Activated T-cell treated with anti-CD3 and anti-CD28 coated beads, Interleukin-2, amount 50 U/mL, for 1 hour (primary cell): ENCODE results near the gene PAX8.

Experiments
- DNase-seq: peaks from one replicate; pipeline ENCODE4 v3.0.0-alpha.2; 2020

The PAX8 gene

DNA sequence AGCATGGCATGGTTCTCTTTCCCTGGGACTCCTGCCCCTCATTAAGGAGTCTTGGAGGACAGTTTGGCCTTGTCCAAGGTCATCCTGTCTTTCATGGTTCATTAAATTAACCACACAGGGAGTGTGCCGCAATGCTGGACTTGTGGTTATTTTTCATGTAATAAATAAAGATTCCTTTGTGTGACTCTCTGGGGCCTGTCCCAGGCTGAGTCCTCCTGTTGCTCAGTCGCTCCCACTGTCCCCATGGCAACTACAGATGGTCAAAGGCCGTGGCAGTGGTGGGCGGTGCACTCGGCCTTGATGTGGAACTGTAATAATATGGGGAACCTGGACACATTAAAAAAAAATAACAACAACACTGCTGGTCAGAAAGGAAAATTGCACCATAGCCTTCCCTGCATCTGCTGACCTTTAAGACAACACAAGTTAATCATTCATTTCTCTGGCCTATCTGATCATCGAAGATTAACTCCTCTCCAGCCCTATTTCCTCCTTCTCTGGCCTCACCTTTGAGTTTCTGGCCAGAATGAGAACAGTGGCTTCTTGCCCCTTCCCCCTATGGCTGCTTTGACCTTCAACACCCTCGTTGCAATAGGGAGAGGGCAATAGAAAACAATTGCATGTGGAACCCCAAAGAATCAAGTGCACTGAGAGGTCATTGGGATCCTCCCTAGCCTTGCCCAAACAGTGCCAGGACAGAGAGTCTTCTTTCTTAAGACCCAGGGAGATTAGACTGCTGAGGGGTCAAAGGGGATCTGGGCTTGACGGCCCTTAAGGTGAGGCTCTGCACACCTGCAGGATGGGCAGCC is 60.2 kb downstream of the PAX8 start:
- DNase-seq: no peak

- no peak for DNase-seq
These were observed 61.1 kb downstream of the PAX8 start for GRCh38 chr2:113217455-113218282.

GRCh38 chr2:113216891-113217454 is 61.7 kb downstream of the PAX8 start:
- no peak for DNase-seq

GRCh38 chr2:113216321-113216720 is 62.4 kb downstream of the PAX8 start:
- no peak for DNase-seq

DNA sequence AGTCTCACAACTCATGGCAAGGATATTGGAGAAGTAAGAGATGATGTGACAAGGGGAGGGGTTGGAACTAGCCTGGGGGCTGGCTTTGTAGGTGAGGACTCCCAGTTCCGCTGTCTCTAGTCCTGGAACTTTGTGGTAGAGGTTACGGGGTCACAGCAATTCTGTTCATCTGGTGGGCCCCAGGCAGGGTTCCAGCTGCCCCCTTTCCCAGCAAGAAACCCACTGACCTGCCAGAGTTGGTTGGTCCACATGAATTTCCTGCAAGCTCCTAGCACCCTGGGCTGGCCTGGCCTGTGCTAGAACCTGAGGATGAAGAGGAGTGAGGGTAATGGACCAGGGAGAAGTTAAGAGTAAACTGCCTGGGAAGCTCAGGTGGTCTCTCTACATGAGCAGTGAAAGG is 63.7 kb downstream of the PAX8 start:
- no peak for DNase-seq

DNA sequence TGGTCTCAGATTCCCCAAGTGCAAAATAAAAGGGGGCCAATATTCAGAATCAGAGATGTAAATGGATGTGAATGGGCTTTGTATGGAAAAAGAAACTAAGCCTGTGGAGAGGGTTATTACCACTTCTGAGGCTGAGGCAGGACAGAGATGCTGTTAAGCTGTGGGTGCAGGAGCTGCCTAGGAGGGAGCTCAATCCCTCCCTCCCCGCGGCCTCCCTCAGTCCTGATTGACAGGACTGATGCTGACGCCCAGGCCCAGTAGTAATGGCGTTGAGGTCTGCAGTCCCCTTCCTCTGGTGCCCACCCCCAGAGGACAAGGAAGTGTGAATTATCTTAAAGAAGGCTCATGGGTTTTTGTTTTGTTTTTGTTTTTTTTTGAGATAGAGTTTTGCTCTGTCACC is 64.6 kb downstream of the PAX8 start:
- no peak for DNase-seq

- DNase-seq: no peak
These were observed 65.4 kb downstream of the PAX8 start for GRCh38 chr2:113213061-113213930.

DNA sequence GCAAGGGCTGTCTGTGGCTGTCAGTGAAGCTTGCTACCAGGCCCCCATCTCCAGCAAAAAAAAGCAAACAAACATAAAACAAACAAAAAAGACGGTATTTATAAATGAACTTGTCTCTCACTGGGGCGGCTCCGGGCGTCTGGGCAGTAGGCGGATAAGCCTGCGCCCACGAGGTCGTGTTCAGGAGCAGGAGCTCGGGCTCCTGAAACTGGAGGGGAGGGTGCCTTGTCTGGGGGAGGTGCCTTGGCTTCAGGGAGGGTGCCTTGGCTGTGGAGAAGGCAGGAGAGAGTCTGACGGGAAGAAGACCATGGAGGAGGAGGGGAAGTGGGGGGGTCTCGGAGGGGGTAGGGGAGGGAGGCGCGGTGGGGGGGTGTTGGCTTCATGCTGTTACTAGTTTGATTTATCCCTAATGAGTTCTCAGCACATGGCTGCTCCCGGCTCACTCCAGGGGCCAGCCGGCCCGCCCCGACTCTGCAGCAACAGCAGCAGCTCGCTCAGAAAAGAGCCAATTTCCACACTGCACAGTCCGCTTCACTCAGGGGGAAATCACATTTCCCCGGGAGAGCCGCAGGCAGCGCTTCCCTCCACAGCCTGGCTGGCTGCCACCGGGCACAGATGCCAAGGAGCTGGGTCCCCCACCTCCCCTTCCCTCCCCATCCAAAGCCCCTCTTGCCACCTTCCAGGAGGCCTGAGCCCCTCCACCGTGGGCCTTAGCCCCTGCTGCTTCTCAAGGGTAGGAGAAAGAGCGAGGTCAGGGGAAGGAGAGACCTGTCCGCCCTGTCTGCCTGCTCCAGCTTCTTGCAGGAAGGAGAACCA is 66.3 kb downstream of the PAX8 start:
- DNase-seq: no peak

GRCh38 chr2:113211226-113212105 is 67.3 kb downstream of the PAX8 start:
- DNase-seq: no peak

GRCh38 chr2:113209646-113210171 is 69.0 kb downstream of the PAX8 start:
- no peak for DNase-seq

DNA sequence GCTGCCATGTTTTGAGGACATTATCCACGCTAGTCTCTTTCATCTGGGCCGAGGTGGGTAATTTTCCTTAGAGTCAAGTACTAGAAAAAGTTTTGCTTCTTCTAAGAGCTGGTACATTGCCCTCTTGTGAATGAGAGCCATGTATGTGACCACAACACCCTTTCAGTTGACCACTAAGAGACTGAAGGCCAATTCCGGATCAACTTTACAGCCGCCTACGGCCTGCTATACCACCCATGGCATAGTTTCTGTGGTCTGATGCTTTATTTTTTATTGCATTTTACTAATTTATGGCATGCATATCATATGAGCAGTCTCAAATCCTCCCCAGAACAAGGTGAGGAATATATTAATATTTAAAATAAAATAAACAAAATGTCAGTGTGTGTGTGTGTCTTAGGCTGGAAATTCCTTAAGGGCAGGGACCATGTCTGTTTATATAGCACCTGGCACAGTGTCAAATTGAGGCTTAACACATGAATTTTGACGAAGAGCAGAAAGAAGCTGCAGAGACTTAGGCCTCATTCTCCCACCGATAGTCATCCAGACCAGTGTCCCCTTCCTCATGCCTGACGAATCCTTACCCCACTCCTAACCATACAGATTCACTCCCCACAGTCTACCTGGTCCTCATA is 69.6 kb downstream of the PAX8 start:
- DNase-seq: no peak

DNA sequence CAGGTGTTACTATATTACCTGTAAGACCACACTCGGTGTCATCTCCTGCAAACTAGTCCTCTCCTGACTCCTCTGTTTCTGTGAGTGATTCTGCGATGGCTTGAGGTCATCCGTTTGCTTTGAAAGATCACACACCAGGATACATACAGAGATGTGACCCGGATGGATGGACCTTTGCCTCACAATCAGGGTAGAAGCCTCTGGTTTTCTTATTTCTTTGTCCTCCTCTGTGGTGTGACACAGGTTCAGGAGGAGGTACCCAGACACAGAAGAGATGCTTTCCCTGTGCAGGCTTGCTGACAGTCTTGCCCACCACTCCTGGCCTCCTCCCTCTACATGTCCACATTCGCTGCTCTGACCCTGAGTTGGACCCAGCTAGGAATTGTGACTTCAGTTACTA is 70.3 kb downstream of the PAX8 start:
- DNase-seq: no peak

DNA sequence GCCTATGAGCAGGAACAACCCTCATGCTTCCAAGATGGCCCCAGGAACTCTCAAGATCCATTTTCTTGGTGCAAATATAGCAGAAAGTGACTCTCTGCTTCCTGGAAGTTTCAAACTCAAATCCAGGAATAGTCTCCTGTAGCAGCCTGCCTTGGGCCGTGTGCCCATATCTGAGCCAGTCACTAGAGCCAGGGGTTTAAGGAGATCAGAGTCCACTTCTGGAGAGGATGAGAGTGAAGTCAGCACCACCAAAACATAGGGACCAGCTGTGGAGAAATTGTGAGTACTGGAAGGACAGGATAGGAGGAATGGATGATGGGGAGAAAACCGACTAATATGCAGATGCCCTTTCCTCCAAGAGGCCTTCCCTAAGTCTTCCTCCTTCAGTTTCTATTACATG is 71.7 kb downstream of the PAX8 start:
- DNase-seq: no peak

GRCh38 chr2:113206251-113206650 is 72.5 kb downstream of the PAX8 start:
- no peak for DNase-seq

DNA sequence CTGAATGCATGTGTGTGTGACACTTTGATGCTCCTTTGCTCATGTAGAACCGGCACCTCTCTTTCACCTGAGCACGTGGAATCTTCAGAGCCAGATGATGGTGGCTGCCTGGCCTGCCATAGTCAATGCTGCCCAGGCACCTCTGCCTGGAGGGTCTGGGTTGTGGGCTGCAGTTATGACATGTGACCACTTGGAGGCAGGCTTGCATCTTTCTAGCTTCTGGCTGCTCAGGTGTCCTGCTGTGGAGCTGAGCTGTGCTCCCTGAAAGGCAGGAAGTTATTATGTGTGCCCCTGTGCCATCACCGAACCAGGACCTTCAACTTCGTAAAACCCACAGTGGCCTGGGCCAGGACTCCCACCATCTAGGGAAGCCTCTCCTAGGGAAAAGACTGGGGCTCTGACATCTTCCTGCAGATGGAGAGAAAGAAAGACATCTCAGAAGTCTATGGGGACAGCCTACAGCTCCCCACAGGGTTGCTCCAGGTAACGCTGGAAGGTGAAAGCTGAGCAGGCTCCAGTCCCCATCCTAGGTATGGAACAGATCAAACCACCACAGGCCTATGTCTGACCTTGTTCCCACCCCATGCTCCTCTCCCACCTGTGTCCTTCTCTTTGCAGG is 74.7 kb downstream of the PAX8 start:
- peak; percentile 77 for DNase-seq

DNA sequence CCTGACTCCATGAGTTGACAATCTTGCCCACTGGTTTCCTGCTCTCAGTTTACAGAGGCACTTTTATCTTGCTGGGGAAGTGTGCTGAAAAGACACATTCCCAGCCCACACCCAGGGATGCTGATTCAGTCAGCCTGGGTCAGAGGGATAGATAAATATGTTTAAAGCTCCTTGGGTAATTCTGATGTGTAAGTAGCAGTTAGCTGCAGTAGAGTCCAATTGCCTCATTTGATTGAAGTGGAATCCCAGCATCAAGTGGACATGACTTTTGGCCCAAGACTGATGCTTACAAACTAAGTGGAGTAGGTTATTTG is 75.5 kb downstream of the PAX8 start:
- DNase-seq: no peak

DNA sequence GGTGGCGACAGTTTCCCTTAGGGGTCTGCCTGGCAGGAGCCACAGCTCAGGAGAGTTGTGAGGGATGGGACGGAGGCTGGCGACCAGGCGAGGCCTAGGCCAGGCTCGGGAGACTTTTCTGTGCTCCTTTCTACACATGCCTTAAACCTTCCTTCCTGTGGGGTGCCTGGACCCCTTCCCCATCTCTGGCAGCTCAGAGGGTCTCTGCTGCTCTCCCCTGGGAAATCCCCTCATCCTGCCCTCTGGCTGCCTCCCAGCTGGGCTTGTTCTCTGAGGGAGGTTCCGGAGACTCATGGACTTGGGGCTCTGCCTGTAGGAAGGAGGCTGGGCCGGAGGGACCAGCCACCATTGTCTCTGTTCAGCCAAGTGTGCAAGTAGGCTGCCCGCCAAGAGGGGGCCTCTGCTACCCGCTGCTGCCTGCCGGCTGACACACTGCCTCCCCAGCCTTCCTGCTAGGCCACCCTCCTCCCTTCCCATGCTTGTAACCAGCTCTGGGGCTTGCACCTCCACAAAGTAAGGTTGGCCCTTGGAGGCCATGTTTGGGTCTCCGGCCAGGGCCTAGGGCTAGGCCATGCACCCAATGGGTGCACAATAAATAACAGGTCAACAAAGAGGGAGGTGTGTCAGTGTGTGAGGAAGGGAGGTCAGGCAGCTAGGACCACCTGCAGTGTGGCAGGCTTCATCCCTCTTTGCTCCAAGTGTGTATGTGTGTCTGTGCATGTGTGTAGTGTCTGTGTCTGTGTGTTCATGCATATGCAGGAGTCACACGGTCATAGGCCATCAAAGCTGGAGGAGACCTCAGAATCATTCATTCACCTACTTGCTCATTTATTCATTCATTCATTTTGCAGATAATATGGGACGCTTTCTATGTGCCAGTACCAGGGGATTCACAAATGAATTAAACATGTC is 76.2 kb downstream of the PAX8 start:
- no peak for DNase-seq

DNA sequence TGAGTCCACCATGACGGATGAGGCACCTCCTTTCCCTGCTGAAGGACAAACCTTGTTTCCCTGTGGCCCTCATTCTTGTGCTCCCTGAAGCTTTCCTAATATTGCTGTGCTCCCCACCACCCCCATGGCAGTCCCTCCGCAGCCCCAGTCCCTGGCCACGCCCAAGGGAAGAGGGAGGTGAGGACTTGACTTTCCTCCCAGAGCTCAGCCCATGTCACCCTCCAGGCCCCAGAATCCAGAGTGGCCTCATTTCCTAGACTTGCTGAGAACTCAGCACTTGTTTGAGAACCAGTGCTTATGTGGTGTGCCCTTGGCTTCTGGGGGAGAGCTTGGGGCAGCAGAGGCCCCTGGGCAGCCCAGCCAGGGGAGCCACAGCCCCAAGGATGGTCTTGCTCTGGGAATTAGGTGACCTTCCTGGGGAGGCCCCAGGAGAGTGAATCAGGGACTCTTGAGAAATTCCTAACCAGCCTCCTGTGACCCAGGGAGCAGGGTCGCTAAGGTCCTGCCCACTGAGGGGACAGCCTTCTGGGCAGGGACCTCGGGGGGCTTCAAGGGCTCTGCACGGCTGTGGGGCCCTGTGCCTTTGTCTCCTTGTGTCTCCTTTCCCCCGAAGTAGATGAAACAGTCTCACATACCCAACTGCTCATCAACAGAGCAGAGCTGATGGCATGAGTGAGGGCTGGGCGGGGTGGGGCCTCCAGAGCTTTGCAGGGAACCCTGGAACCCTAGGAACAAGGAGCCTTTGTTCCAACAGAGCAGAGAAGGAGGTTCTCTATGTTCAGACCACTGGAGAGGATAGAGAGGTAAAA is 77.0 kb downstream of the PAX8 start:
- DNase-seq: no peak
